Stimulated activated memory B cell treated with anti-CD40 and anti-IgM and Interleukin-4, amounts not matched to agents 10 μg/mL and 1 μg/mL and 100 μg/mL, for 72 hours (primary cell): ENCODE measurements around the gene MRPL58.
"Not testable (repeated sequence)": the region's sequence is repeated elsewhere in the genome, so short reads cannot be mapped to it uniquely, and the experiment has no call there.

ENCODE experiments used
- ATAC-seq: fragments of 150-1000 bp; cut with Tn5 transposase; 2 replicates; pipeline ENCODE4 v1.10.0; 2021
- H3K27ac Mint-ChIP-seq: one replicate; pipeline ENCODE4 v1.8.0; 2022; ENCODE audit warnings: mild to moderate bottlenecking, mixed read lengths
- H3K27me3 Mint-ChIP-seq: one replicate; pipeline ENCODE4 v1.8.0; 2022; ENCODE audit warnings: mixed read lengths
- H3K36me3 Mint-ChIP-seq: one replicate; pipeline ENCODE4 v1.8.0; 2022; ENCODE audit warnings: mixed read lengths
- H3K4me1 Mint-ChIP-seq: one replicate; pipeline ENCODE4 v1.8.0; 2022; ENCODE audit warnings: mixed read lengths
- H3K4me3 Mint-ChIP-seq: one replicate; pipeline ENCODE4 v1.8.0; 2022; ENCODE audit warnings: mild to moderate bottlenecking, moderate library complexity, mixed read lengths
- H3K9me3 Mint-ChIP-seq: one replicate; pipeline ENCODE4 v1.8.0; 2022; ENCODE audit warnings: mixed read lengths

MRPL58 gene

DNA sequence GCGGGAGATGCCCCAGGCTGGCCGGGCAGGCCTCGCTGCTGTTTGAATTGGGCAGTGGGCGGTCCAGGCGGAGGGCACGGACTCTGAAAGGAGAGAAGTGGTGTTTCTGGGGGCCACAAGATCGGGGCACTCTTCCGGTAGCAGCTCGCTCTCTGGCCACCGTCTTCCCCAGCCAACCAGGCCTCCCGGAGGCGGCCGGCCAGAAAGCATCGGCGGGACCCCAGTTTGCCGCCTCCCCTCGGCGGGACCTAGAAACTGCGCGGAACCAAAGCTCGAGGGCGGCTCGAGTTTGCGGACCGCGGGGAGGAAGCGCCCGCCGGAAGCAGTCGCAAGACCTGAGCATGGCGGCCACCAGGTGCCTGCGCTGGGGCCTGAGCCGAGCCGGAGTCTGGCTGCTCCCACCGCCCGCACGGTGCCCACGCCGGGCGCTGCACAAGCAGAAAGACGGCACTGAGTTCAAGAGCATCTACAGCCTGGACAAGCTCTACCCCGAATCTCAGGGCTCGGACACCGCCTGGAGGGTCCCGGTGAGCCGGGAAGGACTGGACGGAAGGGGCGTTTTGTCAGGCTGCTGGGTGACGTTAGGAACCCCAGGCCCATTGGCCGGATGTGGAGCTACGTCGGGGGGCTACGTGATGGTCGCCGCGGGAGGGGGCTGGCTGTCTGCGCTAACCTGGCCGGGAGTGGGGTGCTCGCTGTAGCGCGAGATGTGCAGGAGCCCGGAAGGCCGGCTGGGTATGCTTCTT is at the start of gene MRPL58:
Gene MRPL58, plus strand, starts transcription at position 325 of the 746 bp plus-strand sequence. Its CDS starts 17 bp downstream, at position 342.
- H3K9me3 Mint-ChIP-seq: no peaks in the 10 kb centered on the region
- H3K4me3 Mint-ChIP-seq: peak within 1 kb of the TSS; percentile 87
- peak within 1 kb of the TSS; percentile 91 for H3K27ac Mint-ChIP-seq
- peaks cover 16% of the 10 kb centered on the region for H3K36me3 Mint-ChIP-seq
- ATAC-seq: peak; percentile 95
- no peaks in the 10 kb centered on the region for H3K27me3 Mint-ChIP-seq
- peaks cover 34% of the 10 kb centered on the region for H3K4me1 Mint-ChIP-seq

DNA sequence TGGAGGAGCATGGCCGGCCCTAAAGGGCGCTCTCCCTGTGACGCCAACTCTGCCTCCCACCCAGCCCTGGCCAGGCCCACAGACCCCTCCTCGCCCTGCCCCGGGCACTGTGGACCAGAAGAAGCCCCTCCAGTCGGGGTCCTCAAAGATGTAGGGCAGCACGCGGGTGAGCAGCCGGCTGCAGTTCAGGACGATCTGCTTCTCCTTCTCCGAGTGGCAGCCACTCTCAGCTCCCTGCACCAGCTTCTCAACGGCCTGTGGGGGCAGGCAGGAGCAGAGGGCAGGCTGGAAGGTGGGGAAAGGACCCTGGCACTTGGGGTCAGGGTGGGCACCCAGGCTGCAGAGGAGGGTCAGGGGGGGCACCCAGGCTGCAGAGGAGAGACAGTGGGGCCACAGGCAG is 48.8 kb upstream of the MRPL58 start:
- no peak overlapping the region for H3K4me3 Mint-ChIP-seq
- H3K27me3 Mint-ChIP-seq: peaks cover 8% of the 10 kb centered on the region
- no peak overlapping the region for H3K27ac Mint-ChIP-seq
- H3K9me3 Mint-ChIP-seq: no peaks in the 10 kb centered on the region
- no peaks in the 10 kb centered on the region for H3K36me3 Mint-ChIP-seq
- H3K4me1 Mint-ChIP-seq: peaks cover 14% of the 10 kb centered on the region
- ATAC-seq: no peak

- no peak overlapping the region for H3K4me3 Mint-ChIP-seq
- H3K4me1 Mint-ChIP-seq: peaks cover 14% of the 10 kb centered on the region
- H3K27me3 Mint-ChIP-seq: peaks cover 8% of the 10 kb centered on the region
- no peak for ATAC-seq
- H3K36me3 Mint-ChIP-seq: no peaks in the 10 kb centered on the region
- H3K9me3 Mint-ChIP-seq: no peaks in the 10 kb centered on the region
- H3K27ac Mint-ChIP-seq: no peak overlapping the region
Observed at GRCh38 chr17:74964246-74964761, 48.2 kb upstream of the MRPL58 start.

DNA sequence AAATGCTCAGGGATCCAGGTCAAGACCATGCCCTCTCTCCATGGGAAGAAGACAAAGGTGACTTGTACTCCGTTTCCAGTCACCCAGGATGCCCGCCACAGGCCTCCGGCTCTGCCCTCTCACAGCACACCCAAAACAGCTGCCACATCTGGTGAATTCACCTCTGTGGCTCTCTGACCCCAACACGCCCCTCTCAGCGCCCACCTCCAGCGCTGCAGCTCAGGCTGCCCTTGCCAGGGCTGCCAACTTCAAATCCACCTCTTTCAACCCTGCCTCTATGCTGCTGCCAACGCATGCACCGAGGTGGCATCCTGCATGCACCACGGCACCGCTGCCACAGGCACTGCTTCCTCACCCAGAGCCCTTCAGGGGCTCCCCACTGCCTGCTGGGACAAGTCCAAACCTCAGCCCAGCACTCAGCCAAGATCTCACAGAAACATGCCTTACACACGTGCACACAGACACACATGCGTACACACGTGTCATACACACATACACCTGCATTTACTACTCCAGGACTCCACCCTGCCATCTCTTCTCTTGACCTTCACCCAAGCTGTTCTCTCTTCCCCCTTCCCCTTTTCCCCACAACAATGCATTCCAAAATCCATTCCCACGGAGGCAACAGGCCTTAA is 47.4 kb upstream of the MRPL58 start:
- no peaks in the 10 kb centered on the region for H3K9me3 Mint-ChIP-seq
- no peak for ATAC-seq
- peak overlapping the region; percentile 6 for H3K27ac Mint-ChIP-seq
- H3K36me3 Mint-ChIP-seq: no peaks in the 10 kb centered on the region
- H3K4me3 Mint-ChIP-seq: no peak overlapping the region
- peaks cover 14% of the 10 kb centered on the region for H3K4me1 Mint-ChIP-seq
- peaks cover 8% of the 10 kb centered on the region for H3K27me3 Mint-ChIP-seq

DNA sequence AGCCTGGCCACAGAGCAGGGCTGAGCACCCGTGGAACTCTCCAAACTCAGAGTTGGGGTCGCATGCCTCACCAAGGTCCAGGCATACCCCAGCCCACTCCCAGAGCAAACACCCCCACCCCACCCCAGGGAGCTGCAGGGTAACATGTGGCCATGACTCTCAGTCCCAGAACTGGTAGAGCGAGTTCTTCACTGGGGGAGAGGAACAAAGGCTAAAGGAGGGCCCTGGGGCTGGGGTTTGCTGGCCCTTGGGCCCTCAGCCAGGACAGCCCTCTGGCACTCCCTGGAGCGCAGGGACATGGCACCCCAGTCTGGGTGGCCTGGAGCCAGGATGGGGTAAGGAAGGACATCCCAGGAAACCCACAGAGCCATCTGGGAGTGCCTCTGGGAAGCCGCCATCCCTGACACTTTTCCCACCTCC is 44.1 kb upstream of the MRPL58 start:
- Mint-ChIP-seq H3K27ac (no peak overlapping the region), H3K9me3 (no peaks in the 10 kb centered on the region), H3K36me3 (no peaks in the 10 kb centered on the region), H3K27me3 (peaks cover 16% of the 10 kb centered on the region), H3K4me1 (peaks cover 13% of the 10 kb centered on the region), H3K4me3 (no peak overlapping the region)
- ATAC-seq: no peak

- Mint-ChIP-seq H3K4me1 (peaks cover 13% of the 10 kb centered on the region), H3K27me3 (peaks cover 20% of the 10 kb centered on the region)
- H3K27ac Mint-ChIP-seq, H3K36me3 Mint-ChIP-seq, ATAC-seq, H3K9me3 Mint-ChIP-seq, H3K4me3 Mint-ChIP-seq: not testable (repeated sequence)
Observed at GRCh38 chr17:74969501-74969900, 43.0 kb upstream of the MRPL58 start.

GRCh38 chr17:74970395-74970794 is 42.1 kb upstream of the MRPL58 start:
- no peaks in the 10 kb centered on the region for H3K9me3 Mint-ChIP-seq
- ATAC-seq: no peak
- no peaks in the 10 kb centered on the region for H3K36me3 Mint-ChIP-seq
- no peak overlapping the region for H3K4me3 Mint-ChIP-seq
- peaks cover 22% of the 10 kb centered on the region for H3K27me3 Mint-ChIP-seq
- H3K4me1 Mint-ChIP-seq: peaks cover 13% of the 10 kb centered on the region
- H3K27ac Mint-ChIP-seq: no peak overlapping the region

DNA sequence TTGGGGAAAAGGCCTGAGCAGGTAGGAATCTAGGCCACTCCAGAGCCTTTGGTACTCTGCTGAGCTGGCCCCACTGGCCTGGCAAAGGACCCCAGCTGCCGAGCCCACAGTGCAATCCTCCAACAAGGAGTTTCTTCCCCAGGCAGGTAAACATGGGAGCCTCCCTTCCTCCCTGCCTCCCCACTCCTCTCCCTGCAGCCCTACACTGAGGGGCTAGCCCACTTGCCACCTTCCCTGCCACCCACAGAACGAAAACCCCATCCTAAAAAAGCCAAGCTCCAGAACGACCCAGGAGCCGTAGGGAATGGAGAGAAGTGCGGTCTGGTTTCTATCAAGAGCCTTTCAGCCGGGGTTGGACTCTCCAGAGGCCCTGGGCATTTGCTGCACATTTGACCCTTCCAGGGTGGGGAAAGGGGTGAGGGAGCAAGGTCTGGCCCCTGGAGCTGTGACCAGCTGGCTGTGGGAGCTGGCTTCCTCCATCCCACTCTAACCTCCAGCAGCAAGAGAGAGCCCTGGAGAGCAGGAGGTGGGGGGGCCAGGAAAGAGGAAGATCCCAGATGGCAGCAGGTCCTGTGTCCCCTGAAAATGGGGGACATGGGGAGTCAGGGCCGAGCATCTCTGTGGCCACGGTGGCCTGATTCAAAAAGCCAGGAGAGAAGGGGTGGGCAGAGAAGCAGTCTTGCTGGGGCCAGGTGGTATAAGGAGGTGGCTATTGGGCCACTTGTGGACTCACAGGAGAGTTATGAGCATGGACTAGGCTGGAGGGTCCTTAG is 41.2 kb upstream of the MRPL58 start:
- peak overlapping the region; percentile 56 for H3K4me3 Mint-ChIP-seq

DNA sequence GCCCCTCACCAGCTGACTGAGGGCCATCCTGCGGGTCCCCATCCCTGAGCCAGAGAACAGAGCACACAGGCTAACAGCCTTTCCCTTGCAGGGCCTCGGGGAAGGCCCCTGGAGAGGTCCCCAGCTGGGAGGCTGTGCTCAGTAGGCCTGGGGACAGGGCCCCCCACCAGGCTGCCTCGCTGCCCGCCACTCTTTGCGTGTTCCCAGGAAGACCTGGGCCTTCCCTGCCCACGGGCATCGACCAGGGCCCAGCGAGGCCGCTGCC is 40.7 kb upstream of the MRPL58 start:
- Mint-ChIP-seq H3K27me3 (peaks cover 27% of the 10 kb centered on the region), H3K4me1 (peaks cover 13% of the 10 kb centered on the region), H3K36me3 (no peaks in the 10 kb centered on the region), H3K27ac (peak overlapping the region; percentile 53), H3K4me3 (peak overlapping the region; percentile 77), H3K9me3 (no peaks in the 10 kb centered on the region)
- ATAC-seq: no peak

More for the DNA sequence above, 41.2 kb upstream of the MRPL58 start:
- Mint-ChIP-seq H3K9me3 (no peaks in the 10 kb centered on the region), H3K27me3 (peaks cover 23% of the 10 kb centered on the region), H3K27ac (peak overlapping the region; percentile 53), H3K4me1 (peaks cover 13% of the 10 kb centered on the region), H3K36me3 (no peaks in the 10 kb centered on the region)
- ATAC-seq: no peak

DNA sequence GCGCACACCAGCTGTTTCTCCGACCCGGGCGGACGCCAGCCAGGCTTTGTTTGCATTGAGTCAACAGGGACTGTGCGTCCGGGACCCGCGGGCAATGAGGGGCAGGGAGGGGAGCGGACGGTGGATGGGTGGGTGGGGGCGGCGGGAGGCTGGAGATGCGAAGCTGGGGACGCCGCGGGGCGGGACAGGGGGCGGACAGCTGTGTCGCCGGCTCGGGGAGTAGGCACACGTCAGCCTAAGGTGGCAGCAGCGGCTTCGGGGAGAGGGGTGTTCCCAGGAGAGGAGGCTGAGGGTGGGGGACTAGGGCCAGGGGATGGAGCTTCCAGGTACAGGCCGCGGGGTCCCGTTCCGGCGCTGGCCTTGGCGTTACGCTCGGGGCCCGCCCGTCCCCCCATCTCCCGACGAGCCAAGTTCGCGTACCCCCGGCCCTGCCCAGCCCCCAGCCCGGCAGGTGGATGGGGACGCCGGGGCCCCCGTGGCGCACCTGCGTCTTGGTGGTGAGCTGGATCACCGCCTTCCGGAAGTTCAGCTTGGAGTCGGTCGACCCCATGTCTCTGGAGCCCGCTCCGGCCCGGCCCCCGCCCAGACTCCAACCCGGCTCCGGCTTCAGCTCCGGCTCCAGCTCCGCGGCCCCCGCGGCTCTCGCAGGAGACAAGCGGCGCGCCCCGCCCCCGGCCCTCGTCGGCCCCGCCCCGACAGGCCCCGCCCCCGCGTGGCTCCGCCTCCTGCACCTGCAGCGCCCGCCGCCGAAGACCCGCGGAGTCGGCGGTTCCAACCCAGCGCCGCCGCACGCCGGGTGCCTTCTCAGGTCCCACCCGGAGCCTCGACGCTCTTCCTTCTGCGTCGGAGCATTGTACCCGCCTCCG is 40.1 kb upstream of the MRPL58 start, which contains the start of gene HID1:
Gene HID1, minus strand, starts transcription at position 653 of the 866 bp plus-strand sequence. Its CDS starts 103 bp downstream, at position 550.
- peak within 1 kb of the TSS; percentile 77 for H3K4me3 Mint-ChIP-seq
- H3K9me3 Mint-ChIP-seq: no peaks in the 10 kb centered on the region
- no peaks in the 10 kb centered on the region for H3K36me3 Mint-ChIP-seq
- peak; percentile 81 for ATAC-seq
- peaks cover 31% of the 10 kb centered on the region for H3K27me3 Mint-ChIP-seq
- H3K4me1 Mint-ChIP-seq: peaks cover 13% of the 10 kb centered on the region
- peak within 1 kb of the TSS; percentile 59 for H3K27ac Mint-ChIP-seq

DNA sequence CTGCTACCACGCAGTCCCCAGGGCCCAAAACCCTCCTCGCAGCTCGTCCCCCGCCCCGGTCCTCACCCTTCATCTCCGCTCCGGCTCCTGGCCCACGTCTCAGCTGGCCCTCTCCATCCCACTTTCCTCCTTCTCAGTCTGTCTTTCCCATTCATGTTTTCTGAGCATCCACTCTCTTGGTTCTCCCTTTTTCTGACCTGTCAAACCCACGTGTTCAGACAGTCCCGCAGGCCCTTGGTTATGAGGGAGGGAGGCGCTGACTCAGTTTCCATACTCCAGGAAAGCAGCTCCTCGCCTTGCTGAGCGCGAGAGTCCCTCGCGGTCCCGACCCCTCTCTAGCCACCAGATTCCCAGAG is 39.5 kb upstream of the MRPL58 start:
- Mint-ChIP-seq H3K4me3 (peak overlapping the region; percentile 77), H3K9me3 (no peaks in the 10 kb centered on the region), H3K27me3 (peaks cover 31% of the 10 kb centered on the region), H3K36me3 (no peaks in the 10 kb centered on the region), H3K27ac (peak overlapping the region; percentile 59), H3K4me1 (peaks cover 13% of the 10 kb centered on the region)
- no peak for ATAC-seq

DNA sequence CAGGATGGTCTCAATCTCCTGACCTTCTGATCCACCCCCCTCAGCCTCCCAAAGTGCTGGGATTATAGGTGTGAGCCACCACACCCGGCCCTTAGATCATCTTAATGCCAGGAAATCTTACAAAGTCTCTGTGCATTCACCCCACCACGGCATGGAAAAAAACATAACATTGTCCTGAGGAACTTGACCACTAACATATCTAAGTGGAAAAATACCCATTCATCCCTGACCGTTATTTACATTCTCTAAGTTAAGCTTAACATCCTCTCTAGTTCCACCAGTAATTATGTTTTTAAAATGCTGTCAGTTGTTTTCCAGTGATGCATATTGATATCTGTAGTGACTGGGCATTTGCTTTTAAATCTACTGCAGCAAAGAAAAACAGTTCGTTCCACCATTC is 36.5 kb upstream of the MRPL58 start:
- Mint-ChIP-seq H3K4me1 (peaks cover 13% of the 10 kb centered on the region), H3K27me3 (peaks cover 58% of the 10 kb centered on the region), H3K9me3 (no peaks in the 10 kb centered on the region), H3K27ac (no peak overlapping the region), H3K36me3 (no peaks in the 10 kb centered on the region), H3K4me3 (no peak overlapping the region)
- ATAC-seq: no peak

DNA sequence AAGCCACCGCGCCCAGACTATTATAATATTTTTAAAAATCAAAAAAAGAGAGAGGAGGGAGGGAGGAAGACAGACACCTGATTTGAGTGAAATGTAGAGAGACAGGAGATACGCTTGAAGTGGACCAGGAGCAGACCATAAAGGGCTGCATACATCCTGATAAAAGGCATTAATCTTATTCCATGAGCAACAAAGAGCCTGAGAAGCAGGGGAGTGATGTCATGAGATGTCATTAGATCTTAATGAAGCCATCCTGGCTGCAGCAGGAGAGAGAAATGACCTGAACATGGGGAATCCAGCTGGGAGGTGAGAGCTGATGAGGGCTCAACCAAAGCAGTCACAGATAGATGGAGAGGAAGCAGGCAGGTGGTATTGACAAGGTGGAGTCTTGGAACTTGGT is 34.7 kb upstream of the MRPL58 start:
- H3K27ac Mint-ChIP-seq: no peak overlapping the region
- H3K36me3 Mint-ChIP-seq: no peaks in the 10 kb centered on the region
- no peak for ATAC-seq
- peaks cover 63% of the 10 kb centered on the region for H3K27me3 Mint-ChIP-seq
- peaks cover 16% of the 10 kb centered on the region for H3K4me1 Mint-ChIP-seq
- H3K4me3 Mint-ChIP-seq: no peak overlapping the region
- no peaks in the 10 kb centered on the region for H3K9me3 Mint-ChIP-seq

DNA sequence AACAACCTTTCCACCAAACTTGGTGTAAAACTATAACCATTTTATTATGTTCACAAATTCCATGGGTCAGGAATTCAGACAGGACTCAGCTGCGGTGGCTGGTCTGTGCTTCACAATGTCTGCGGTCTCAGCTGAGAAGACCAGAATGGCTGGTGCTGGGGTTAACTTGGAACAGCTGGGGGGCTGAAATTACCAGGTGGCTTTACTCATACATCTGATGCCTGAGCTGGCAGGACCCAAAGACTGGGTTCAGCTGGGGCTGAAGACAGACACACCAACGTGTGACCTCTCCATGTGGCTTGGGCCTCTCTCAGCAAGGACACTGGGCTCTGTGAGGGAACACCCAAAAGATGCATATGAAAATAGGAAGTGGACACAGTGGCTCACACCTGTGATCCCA is 34.2 kb upstream of the MRPL58 start:
- Mint-ChIP-seq H3K27ac (no peak overlapping the region), H3K4me3 (no peak overlapping the region), H3K4me1 (peaks cover 11% of the 10 kb centered on the region), H3K9me3 (no peaks in the 10 kb centered on the region), H3K36me3 (no peaks in the 10 kb centered on the region), H3K27me3 (peaks cover 59% of the 10 kb centered on the region)
- ATAC-seq: no peak
